GM12874 (cell line): ENCODE results near the gene GALNT4.

Experiments used
- TF ChIP-seq, protein P1 (sequence below): IDR thresholded peaks from 2 replicates; pipeline ENCODE4 v1.5.1; 2011; ENCODE audit warnings: low read depth, mild to moderate bottlenecking, control low read depth, low read length, moderate library complexity; ENCODE audit not compliant: insufficient read depth

The GALNT4 gene

GRCh38 chr12:89528434-89528833 is 3.8 kb upstream of the GALNT4 start:
- TF ChIP-seq, protein P1, sequence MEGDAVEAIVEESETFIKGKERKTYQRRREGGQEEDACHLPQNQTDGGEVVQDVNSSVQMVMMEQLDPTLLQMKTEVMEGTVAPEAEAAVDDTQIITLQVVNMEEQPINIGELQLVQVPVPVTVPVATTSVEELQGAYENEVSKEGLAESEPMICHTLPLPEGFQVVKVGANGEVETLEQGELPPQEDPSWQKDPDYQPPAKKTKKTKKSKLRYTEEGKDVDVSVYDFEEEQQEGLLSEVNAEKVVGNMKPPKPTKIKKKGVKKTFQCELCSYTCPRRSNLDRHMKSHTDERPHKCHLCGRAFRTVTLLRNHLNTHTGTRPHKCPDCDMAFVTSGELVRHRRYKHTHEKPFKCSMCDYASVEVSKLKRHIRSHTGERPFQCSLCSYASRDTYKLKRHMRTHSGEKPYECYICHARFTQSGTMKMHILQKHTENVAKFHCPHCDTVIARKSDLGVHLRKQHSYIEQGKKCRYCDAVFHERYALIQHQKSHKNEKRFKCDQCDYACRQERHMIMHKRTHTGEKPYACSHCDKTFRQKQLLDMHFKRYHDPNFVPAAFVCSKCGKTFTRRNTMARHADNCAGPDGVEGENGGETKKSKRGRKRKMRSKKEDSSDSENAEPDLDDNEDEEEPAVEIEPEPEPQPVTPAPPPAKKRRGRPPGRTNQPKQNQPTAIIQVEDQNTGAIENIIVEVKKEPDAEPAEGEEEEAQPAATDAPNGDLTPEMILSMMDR = no peak

DNA sequence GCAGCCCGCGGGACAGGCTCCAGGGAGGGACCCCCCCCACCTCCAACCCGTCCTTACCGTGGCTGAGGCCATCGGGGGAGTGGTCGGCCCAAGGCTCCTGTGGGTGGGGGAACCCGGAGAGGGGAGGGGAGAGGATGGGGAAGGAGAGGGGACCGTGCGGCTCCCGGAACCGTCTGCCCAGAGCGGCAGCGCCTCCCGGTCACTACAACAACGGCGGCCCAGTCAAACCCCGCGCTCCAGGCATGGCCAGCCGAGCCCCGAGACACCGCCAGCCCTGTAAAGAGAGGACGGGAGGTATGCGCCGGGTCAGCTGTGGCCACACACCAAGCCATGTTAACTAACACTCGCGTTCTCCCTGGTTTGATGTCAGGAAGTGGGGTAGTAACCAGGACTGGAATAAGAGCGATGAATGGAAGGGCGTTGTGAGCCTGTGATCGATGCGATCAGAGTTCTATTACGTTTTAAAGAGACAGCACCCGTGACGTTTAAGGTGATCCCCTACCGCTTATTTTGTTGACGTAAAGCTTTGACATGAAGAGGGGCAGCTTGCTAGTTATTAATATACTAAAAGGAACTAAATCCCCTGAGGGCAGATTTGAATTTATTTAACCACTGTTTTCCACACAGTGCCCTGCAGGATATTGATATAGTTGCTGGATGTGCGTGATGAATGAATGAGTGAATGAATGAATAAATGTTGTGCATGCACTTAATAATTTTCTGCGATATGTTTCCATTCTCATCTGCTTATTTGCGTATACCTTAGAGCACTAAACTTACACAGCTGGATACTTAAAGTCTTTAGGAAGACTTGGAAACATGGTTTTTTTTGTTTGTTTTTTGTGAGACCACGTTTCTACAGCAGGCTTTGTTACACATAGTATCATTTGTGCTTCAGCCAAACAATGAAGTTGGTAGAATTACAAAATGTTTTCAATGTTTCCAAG is 1.5 kb upstream of the GALNT4 start, which contains the start of gene POC1B:
TSS of gene POC1B (minus strand) at position 224 of the 947 bp plus-strand sequence. CDS start at position 72, 152 bp downstream.
- TF ChIP-seq, protein P1 = no peak

GRCh38 chr12:89525305-89525823 is 768 bp upstream of the GALNT4 start:
- TF ChIP-seq, protein P1 = no peak

DNA sequence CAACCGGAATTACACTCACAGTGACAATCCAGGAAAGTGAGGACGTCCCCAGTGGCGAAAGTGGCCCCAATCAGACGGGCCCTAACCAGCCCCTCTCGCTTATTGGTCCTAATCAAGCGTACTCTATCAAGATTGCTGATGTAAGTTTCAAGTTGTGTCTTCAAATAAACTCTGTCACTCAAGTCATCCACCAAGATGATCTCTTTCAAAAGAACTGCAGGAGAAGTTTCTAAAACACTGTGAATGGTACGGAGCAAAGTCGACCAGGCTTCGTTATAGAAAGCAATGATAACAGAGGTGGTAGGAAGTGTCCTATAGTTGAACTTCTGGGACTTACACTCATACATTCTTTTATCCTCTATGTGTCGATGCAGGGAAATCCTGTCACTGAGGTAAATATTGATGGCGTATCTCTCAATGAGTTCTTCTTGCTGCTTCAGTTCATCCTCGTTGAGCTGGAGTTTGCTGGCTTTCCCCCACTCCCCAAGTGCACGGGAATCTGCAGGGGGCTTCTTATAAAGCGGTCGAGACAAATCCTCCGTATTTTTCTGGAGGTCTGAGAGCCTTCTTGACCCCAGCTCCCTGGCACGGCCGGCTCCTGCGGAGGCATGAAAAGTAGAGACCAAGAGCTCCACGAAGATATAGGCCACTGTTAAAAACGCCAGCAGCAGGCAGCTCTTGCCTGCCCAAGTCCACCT is 604 bp downstream of the GALNT4 start:
- TF ChIP-seq, protein P1 = no peak

GRCh38 chr12:89523393-89523792 is 1.2 kb downstream of the GALNT4 start:
- TF ChIP-seq, protein P1 = no peak

DNA sequence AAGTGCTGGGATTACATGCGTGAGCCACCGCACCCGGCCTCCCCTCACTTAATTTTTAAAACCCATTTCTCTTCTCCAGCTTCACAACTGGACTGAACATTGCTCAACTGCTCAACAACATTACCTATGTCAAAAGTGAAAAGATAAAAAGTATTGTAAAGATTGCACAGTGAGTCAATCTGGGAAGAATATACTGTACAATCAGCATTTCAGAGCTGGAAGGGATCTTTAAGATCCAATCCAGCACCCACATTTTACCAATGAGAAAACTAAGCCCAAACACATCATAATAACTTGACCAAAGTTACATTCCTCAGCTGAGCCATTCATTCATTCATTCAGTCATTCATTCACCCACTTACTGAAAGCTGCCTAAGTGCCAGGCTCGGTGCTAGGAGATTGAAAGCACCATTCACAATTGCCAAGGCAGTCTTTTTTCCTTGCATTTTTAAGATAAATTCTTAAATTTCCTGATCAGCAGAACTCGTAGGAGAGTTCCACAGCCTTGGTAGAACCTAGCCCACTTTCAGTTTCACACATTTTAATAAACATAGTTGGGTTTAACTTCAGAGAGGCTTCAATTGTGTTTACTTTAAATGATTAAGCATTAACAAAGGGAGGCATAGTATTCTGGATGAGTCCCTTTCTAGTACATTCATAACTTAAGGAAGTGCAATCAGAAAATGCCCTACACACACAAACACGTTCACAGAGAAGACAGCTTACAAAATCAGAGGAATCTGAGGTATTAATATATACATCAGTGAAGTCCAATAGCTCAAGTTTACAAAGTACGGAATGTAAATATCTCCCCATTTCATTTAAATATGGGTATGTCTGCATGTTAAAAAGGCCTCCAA is 3.0 kb downstream of the GALNT4 start:
- TF ChIP-seq, protein P1 = no peak
